ENCODE results near the gene KRTAP10-4.

DNA sequence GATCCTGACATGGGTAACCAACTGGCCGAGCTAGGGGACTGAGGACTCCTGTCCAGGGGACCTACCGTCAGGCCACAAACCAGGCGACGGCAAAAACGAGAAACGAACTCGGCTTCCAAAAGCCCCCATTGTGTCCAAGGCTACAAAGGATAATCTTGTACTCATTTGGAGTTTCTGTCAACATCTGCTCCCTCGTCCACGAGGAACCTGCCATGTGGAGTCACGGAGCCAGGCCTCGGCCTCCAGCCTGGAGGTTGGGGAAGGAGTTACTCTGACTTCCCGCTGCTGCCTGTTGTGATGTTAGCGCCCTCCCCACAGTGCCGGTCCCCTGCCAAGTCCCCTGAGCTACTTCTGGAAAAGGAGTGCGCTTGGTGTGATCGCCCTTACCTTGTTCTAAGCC lies 40.8 kb upstream of the KRTAP10-4 start:
- TF ChIP-seq CTCF (IDR thresholded peaks at IDR 0.05; ENCODE audit: insufficient read depth, low read length) = no peak
- no peak for TF ChIP-seq POLR2AphosphoS5 (IDR thresholded peaks at IDR 0.05; ENCODE audit: low read depth)
